ENCODE measurements around the gene IRX4. TPM values are rescaled to one million over a fixed set of nuclear protein-coding genes. Genes with fewer than 3 reads are reported as not detected.

IRX4 gene
- total and polyA plus RNA-seq, 8 donors = 14.8 TPM; not detected in 7

GRCh38 chr5:1896602-1897376, 14.1 kb upstream of the IRX4 start:
- H3K27me3 ChIP-seq = peaks cover 0 to 70% (median 8%) of the 10 kb centered on the region in 3 donors
- peaks cover 0 to 7% (median 4%) of the 10 kb centered on the region in 4 donors for H3K9me3 ChIP-seq
- H3K4me3 ChIP-seq = no peak overlapping the region
- WGBS, 5 donors = 61 to 72% (median 63%) methylated on average over 19 to 21 of the region's 21 CpGs
- no peaks in the 10 kb centered on the region for H3K36me3 ChIP-seq
- H3K27ac ChIP-seq = no peak overlapping the region
- DNase-seq = no peak
- TF ChIP-seq EP300 (IDR thresholded peaks at IDR 0.05) = no peak
- intact Hi-C loops (cut with DNase I; ENCODE audit: low total_unique reads) = no loop called here
- H3K4me1 ChIP-seq = no peaks in the 10 kb centered on the region

GRCh38 chr5:1895739-1896420, 13.2 kb upstream of the IRX4 start:
- no peaks in the 10 kb centered on the region for H3K4me1 ChIP-seq
- TF ChIP-seq CTCF (IDR thresholded peaks at IDR 0.05) (no peak), POLR2A (IDR thresholded peaks at IDR 0.05) (no peak), EP300 (IDR thresholded peaks at IDR 0.05) (no peak), POLR2AphosphoS5 (IDR thresholded peaks at IDR 0.05) (no peak)
- H3K27me3 ChIP-seq = peaks cover 0 to 78% (median 8%) of the 10 kb centered on the region in 3 donors
- intact Hi-C loops (cut with DNase I; ENCODE audit: low total_unique reads) = no loop called here
- no peaks in the 10 kb centered on the region for H3K36me3 ChIP-seq
- WGBS, 5 donors = 72 to 82% (median 80%) methylated on average over 13 to 15 of the region's 15 CpGs
- H3K27ac ChIP-seq = no peak overlapping the region
- no peak overlapping the region for H3K4me3 ChIP-seq
- no peak for DNase-seq
- no peaks in the 10 kb centered on the region for H3K9me3 ChIP-seq

- Histone ChIP-seq H3K4me3 (no peak overlapping the region), H3K36me3 (no peaks in the 10 kb centered on the region), H3K27ac (no peak overlapping the region), H3K4me1 (no peaks in the 10 kb centered on the region), H3K9me3 (no peaks in the 10 kb centered on the region), H3K27me3 (peaks cover 0 to 90% (median 20%) of the 10 kb centered on the region in 3 donors)
- DNase-seq = no peak
- 51 to 65% (median 62%) methylated on average over 8 of the region's 8 CpGs for WGBS, 5 donors
- intact Hi-C loops (cut with DNase I; ENCODE audit: low total_unique reads) = no loop called here
- TF ChIP-seq POLR2A (IDR thresholded peaks at IDR 0.05) (no peak), POLR2AphosphoS5 (IDR thresholded peaks at IDR 0.05) (no peak), EP300 (IDR thresholded peaks at IDR 0.05) (no peak), CTCF (IDR thresholded peaks at IDR 0.05) (no peak)
Measured at GRCh38 chr5:1894243-1894642, 11.5 kb upstream of the IRX4 start.

- WGBS, 5 donors = 74 to 82% (median 79%) methylated on average over 10 of the region's 10 CpGs
- intact Hi-C loops (cut with DNase I; ENCODE audit: low total_unique reads) = no loop called here
- Histone ChIP-seq H3K9me3 (no peaks in the 10 kb centered on the region), H3K4me3 (no peak overlapping the region), H3K36me3 (no peaks in the 10 kb centered on the region), H3K4me1 (no peaks in the 10 kb centered on the region), H3K27ac (no peak overlapping the region), H3K27me3 (peaks cover 0 to 91% (median 25%) of the 10 kb centered on the region in 3 donors)
- TF ChIP-seq POLR2A (IDR thresholded peaks at IDR 0.05) (no peak), CTCF (IDR thresholded peaks at IDR 0.05) (no peak), POLR2AphosphoS5 (IDR thresholded peaks at IDR 0.05) (no peak), EP300 (IDR thresholded peaks at IDR 0.05) (no peak)
- DNase-seq = no peak
Measured at GRCh38 chr5:1893754-1894153, 11.0 kb upstream of the IRX4 start.
